ENCODE data around the gene BANP.
A peak's percentile ranks its signal among the peaks of the same experiment; 100 is the strongest.

BANP gene

DNA sequence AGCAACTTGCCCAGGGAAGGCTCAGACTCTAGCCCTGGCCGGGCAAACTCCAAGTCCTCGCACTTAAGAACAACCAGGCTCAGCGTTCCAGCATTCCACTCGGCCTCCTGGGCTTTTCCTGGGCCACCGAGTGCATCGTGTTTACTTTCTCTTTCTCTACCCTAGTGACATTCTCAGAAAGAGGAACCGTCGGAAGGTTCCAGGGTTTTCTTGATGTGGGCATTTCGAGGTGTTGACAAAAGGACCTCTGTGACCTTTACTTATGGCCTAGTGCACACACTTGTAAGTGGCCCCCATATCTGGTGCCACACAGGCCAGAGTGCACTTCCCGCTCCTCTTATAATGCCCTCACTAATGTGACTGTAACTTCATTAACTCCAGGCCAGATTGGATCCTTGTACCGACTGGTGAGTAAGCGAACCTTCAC lies 3.1 kb upstream of the BANP start:
- no peak for FAIRE-seq
- DNase-seq (ENCODE audit: extremely low spot score, insufficient read length, low read depth), result no peak

DNA sequence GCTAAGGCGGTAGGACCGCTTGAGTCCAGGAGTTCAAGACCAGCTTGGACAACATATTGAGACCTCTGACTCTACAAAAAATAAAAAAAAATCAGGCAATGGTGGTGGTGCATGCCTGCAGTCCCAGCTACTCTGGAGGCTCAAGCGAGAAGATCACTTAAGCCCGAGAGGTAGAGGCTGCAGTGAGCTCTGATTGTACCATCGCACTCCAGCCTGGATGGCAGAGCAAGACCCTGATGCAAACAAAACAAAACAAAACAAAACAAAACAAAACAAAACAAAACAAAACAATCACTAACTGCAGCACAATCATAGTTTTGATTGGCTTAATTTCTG lies 2.5 kb upstream of the BANP start:
- DNase-seq (ENCODE audit: extremely low spot score, insufficient read length, low read depth), result no peak
- no peak for FAIRE-seq

DNA sequence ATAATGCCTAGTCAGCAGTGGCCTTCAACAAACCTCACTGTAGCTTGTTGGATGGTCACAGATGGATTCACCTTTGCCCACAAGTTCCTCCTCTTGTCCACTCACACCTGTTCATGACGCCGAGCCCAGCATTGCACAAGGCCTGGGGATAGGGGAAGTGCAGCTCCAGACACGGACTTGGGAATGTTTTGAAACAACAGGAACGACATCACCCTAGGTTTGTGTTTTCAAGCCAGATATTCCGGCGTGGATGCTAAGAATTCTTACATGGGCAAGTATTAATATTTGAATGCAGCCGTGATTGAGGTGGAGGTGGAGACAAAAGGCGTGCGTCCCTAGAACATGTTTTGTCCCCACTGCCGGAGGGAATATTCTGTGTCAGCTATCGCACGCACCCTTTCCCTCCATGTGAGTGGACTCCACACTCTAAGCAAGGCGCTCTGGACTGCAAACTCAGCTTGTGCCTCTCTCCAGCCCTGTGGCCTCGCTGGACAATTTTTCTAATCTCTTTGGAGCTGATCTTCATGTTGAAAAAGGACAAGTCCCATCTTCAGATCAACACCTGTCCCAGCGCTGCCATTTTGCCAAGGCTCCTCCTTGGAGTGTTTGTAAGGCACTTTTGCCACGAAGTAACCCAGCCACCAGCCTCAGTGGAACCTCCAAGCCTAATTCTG lies 2.0 kb upstream of the BANP start:
- FAIRE-seq (no peak), DNase-seq (ENCODE audit: extremely low spot score, insufficient read length, low read depth) (no peak)

- FAIRE-seq (no peak), DNase-seq (ENCODE audit: extremely low spot score, insufficient read length, low read depth) (no peak)
Measured at GRCh38 chr16:87951552-87952538, 611 bp downstream of the BANP start.

DNA sequence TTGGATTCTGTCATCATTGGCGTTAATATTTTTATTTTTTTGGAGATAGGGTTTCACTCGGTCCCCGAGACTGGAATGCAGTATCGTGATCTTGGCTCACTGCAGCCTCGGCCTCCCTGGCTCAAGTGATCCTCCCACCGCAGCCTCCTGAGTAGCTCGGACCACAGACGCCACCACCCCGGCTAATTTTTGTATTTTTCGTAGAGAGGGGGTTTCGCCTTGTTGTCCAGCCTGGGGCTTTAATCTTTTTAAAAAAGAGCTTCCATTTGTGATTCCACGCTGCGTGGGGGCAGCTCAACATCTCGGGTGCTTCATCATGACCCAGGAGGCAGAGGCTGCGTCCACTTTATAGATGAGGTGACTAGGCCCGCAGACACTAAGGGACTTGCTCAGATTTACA lies 1.5 kb downstream of the BANP start:
- DNase-seq (ENCODE audit: extremely low spot score, insufficient read length, low read depth), result no peak
- FAIRE-seq, result no peak

- no peak for DNase-seq (ENCODE audit: extremely low spot score, insufficient read length, low read depth)
- FAIRE-seq, result no peak
Measured at GRCh38 chr16:87953308-87954215, 2.3 kb downstream of the BANP start.

DNA sequence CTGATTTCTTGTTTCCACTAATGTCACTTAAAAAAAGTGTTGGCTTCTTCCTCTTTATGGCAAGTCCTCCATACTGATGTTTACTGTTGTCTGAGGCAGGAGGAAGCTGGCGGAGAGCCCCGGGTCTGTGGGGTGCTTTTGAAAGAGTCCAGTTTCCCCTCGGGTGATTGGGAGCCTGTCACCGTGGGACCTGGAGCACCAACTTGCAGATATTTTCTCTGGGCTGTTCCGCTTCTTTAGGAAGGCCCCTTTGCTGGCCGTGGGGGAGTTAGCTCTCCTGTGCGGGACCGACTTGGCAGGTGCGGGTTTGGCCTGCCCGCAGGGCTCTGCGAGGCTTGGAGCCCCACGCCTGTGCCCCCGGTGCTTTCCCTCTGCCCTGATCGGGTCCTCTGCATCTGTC lies 3.1 kb downstream of the BANP start:
- no peak for FAIRE-seq

GRCh38 chr16:87954826-87955225 lies 3.6 kb downstream of the BANP start:
- DNase-seq (ENCODE audit: extremely low spot score, insufficient read length, low read depth), result no peak
- FAIRE-seq, result no peak

More for the DNA sequence above, 3.1 kb downstream of the BANP start:
- DNase-seq (ENCODE audit: extremely low spot score, insufficient read length, low read depth), result no peak

- no peak for DNase-seq (ENCODE audit: extremely low spot score, insufficient read length, low read depth)
- FAIRE-seq, result no peak
Measured at GRCh38 chr16:87955302-87956097, 4.3 kb downstream of the BANP start.

GRCh38 chr16:87956098-87956364 lies 4.8 kb downstream of the BANP start:
- FAIRE-seq (no peak), DNase-seq (ENCODE audit: extremely low spot score, insufficient read length, low read depth) (no peak)

DNA sequence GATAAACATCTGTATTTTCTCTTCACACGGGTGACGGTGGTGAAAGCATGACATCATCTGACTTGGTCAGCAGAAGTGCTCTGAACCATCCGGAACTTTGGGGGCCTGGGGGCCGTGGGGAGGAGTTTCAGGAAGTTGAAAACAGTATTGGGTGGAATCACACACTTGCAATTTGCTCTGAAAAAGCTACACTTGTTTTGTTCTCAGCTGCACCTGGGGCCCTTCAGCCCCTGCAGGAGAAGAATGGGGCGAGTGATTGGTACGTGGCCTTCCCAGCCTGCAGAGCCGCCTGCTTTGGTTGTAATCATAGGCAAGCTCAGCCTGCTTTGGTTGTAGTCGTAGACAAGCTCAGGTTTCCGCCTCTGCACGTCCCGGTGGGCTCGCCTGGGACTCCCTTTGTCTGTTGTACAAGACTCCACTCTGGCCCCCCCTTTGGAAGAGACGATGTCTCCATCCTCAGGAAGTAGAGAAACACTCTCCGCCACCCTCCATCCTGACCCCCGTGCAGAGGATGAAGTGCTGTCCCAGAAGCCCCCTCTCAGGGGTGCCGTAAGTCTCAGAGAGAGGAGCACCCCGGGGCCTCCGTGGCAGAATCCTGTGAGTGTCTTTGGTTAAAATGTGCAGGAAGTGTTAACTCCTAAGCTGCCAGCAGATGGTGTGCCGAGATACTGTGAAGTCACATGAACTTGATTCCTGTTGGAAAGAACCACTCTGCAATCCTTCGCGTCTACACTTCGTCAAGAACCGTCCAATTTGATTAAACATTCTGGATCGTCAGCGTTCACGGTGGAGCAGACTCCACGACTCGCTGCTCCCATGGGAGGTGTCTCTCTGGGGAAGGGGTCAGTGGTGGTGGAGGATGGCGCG lies 5.4 kb downstream of the BANP start:
- no peak for DNase-seq (ENCODE audit: extremely low spot score, insufficient read length, low read depth)
- peak; percentile 56 for FAIRE-seq

DNA sequence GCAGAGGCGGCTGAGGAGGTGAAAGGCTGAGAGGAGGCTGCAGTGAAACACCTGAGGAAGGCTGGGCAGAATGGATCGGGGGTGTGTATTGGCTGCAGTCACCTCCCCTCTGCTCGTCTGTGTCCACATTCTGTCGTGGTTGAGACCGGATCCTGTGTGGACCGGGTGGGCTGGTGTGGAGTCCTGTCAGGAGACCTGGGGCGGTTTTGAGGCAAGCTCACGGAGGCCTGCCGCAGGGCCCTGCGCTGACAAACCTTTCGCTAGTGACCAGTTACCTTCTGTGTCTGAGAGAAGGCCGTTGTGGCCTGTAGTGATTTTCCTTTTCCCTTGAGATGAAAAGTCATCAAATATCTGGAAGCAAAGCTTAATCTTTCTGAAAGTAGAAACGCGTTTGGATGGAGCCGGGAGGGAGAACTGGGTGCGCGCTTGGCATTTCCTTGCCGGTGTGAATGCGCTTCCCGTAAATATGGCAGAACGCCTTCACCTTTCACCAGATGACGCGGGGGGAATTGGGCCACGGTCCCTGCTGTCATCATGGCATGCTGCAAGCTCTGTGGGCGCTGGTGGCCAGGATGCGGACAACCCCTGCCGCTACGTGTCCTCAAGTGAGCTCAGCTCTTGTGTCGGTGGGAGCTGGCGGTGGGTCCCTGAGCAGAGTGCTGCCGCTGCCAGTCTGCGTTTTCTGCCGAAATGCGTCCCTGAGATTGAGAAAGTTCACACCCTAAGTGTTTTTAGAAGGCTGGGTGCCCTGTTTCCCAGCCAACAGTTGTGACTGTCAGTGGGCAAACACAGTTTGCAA lies 6.3 kb downstream of the BANP start:
- FAIRE-seq, result no peak
- no peak for DNase-seq (ENCODE audit: extremely low spot score, insufficient read length, low read depth)

- FAIRE-seq, result no peak
- DNase-seq (ENCODE audit: extremely low spot score, insufficient read length, low read depth), result no peak
Measured at GRCh38 chr16:87958632-87959031, 7.4 kb downstream of the BANP start.

DNA sequence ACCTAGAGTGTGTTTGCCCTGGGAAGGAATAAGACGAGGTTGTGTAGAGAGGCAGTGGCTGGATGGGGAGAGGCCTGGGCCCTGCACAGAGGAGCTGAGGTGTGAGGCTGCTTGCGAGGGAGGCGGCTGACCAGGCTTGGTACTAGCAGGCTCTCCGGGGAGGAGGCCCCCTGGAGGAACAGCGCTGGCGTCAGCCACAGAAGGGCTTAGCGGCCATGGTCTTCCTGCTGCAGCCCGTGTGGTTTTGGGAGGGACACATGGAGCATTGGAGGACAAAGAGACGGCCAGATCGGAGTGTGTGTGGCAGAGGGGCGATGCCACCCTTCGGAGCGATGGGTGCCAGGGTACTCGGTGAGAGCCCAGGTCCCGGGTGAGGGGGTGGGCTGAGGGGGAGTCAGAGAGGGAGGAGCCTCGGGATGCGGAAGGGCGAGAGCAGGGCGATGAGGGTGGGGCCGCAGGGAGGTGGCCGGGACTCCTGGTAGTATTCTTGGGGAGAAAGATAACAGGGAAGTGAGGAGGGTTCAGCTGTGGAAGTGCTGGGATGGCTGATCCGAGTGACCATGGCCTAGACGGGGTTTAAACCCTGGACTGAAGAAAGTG lies 8.3 kb downstream of the BANP start:
- no peak for FAIRE-seq
- DNase-seq (ENCODE audit: extremely low spot score, insufficient read length, low read depth), result no peak

- FAIRE-seq (no peak), DNase-seq (ENCODE audit: extremely low spot score, insufficient read length, low read depth) (no peak)
Measured at GRCh38 chr16:87960296-87960695, 9.1 kb downstream of the BANP start.

DNA sequence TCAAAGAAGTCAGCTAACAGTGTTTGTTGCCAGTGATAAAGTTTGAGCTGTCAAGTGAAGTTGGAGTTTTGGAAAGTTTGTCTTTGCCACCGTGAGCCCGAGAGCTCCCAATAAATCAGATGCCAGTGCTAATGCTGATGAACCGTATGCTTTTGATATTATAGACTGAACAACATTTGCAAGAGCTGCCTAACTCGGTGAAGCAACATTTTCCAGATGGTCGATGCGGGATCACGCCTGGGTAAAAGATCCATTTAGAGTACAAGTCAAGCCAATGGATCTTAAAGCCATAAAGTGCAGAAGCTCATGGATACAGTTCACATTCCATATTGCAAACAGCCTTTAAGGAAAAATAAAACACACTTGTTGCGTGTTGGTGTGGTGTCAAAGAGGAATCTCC lies 9.6 kb downstream of the BANP start:
- DNase-seq (ENCODE audit: extremely low spot score, insufficient read length, low read depth) (no peak), FAIRE-seq (no peak)

- FAIRE-seq (no peak), DNase-seq (ENCODE audit: extremely low spot score, insufficient read length, low read depth) (no peak)
Measured at GRCh38 chr16:87961623-87962022, 10.4 kb downstream of the BANP start.

DNA sequence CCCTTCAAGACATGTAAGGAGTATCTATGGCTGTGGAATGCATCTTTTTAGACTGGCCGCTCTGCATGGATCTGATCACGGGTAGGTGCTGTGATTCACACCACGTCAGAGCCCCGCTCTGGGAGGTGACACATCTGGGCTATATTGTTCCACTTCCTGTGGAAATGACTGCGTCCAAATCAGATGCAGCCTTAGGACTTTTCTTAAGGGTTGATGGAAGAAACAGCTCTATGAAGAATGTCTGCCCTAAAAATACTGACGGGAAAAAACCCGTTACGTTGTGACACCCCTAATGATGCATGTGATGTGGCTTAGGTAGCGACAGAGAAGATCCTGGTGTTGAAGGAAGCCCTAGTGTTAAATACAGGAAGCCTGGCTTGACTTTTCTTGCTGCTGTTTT lies 12.2 kb downstream of the BANP start:
- FAIRE-seq, result no peak
- no peak for DNase-seq (ENCODE audit: extremely low spot score, insufficient read length, low read depth)

All from GM18507 (cell line).